BLaER1 (cell line): ENCODE results near the gene ELP2.

Source experiments
- H3K27ac ChIP-seq: shearing (Covaris generic); formaldehyde crosslinking; 2 replicates; pipeline ENCODE4 v1.8.1; 2022
- H3K27me3 ChIP-seq: shearing (Covaris generic); formaldehyde crosslinking; 2 replicates; pipeline ENCODE4 v1.8.1; 2022
- H3K36me3 ChIP-seq: shearing (Covaris generic); formaldehyde crosslinking; 2 replicates; pipeline ENCODE4 v1.8.1; 2022
- H3K4me1 ChIP-seq: shearing (Covaris generic); formaldehyde crosslinking; 2 replicates; pipeline ENCODE4 v1.8.1; 2022
- H3K4me2 ChIP-seq: shearing (Covaris generic); formaldehyde crosslinking; 2 replicates; pipeline ENCODE4 v1.8.1; 2022
- H3K4me3 ChIP-seq: shearing (Covaris generic); formaldehyde crosslinking; 2 replicates; pipeline ENCODE4 v1.8.1; 2022
- H3K9ac ChIP-seq: shearing (Covaris generic); formaldehyde crosslinking; 2 replicates; pipeline ENCODE4 v1.8.1; 2022
- H3K9me3 ChIP-seq: shearing (Covaris generic); formaldehyde crosslinking; 2 replicates; pipeline ENCODE4 v1.8.1; 2022
- H4K20me1 ChIP-seq: shearing (Covaris generic); formaldehyde crosslinking; 2 replicates; pipeline ENCODE4 v1.8.1; 2022
- Cebpa-rat ChIP-seq: shearing (Covaris generic); IDR thresholded peaks from 2 replicates; pipeline ENCODE4 v1.8.1; 2022

ELP2 gene

DNA sequence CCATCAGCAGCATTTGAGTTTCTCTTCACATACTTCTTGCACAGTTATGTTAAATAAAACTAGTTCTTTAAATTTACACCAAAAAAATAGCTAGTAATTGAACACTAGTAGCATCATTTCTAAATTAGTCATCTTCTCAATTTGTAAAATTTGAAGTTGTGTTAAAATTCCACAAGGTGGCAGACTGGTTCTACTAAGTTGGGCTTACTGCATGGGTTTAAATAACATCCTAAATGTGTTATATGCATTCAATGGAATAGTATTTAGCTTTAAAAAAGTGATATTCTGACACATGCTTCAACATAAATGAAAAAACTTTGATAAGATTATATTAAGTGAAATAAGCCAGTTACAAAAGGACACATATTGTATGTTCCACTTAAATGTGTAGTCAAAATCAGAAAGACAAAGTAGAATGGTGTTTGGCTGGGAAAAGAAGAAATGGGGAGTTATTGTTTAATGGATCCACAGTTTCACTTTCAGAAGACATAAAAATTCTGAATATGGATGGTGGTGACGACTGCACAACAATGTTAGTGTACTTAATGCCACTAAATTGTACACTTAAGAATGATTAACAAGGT, 33.7 kb upstream of the ELP2 start:
- Histone ChIP-seq H3K27ac (no peak overlapping the region), H3K27me3 (no peaks in the 10 kb centered on the region), H3K4me1 (peaks cover 16% of the 10 kb centered on the region), H3K4me2 (no peak overlapping the region), H4K20me1 (no peaks in the 10 kb centered on the region), H3K9me3 (peaks cover under 1% of the 10 kb centered on the region; the same call in 1 of the 2 replicates), H3K4me3 (no peak overlapping the region), H3K9ac (no peak overlapping the region), H3K36me3 (no peaks in the 10 kb centered on the region)
- TF ChIP-seq Cebpa-rat = no peak

DNA sequence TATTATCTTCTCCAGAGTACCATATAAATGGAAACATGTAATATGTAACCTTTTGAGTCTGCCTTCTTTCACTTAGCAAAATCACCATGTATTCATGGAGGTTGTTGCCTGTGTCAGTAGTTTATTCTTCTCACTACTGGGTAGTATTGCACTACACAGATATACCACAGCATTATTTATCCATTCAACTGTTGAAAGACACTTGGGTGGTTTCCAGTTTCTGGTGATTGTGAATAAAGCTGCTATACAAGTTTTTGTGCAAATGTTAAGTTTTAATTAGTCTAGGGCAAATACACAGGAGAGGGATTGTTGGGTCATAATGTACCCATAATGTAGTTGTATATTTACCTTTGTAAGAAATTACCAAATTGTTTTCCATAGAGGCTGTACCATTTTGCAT, 32.7 kb upstream of the ELP2 start:
- no peak for TF ChIP-seq Cebpa-rat
- Histone ChIP-seq H3K4me1 (peaks cover 16% of the 10 kb centered on the region), H3K27ac (no peak overlapping the region), H3K9me3 (peaks cover 9% of the 10 kb centered on the region), H3K4me3 (no peak overlapping the region), H3K36me3 (0 out of 2 replicates have a peak, but pooled peaks cover 6% of the 10 kb centered on the region), H3K27me3 (no peaks in the 10 kb centered on the region), H3K4me2 (no peak overlapping the region), H3K9ac (no peak overlapping the region), H4K20me1 (no peaks in the 10 kb centered on the region)

DNA sequence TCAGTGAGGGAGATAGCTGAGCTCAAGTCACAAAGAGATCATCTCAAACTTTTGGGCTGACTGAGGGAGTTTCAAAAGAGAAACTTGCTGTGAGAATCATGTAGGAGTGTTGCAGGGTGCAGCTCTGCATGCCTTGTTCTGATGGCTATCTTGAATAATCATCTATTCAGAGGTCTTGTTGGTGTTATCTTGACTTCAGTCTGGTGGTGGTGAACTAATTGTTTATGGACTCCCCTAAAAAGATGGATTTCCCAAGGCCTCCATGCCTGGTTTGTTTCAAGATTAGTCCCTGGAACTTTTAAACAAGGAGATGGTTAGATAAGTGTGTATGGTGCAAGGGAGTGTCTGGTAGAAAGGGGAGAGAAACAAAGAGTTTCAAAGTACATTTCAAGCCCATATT, 30.4 kb upstream of the ELP2 start:
- Histone ChIP-seq H3K4me3 (no peak overlapping the region), H3K27me3 (no peaks in the 10 kb centered on the region), H3K9ac (no peak overlapping the region), H3K27ac (no peak overlapping the region), H3K4me1 (no peaks in the 10 kb centered on the region), H4K20me1 (no peaks in the 10 kb centered on the region), H3K4me2 (no peak overlapping the region), H3K36me3 (0 out of 2 replicates have a peak, but pooled peaks cover 9% of the 10 kb centered on the region), H3K9me3 (peaks cover 21% of the 10 kb centered on the region)
- TF ChIP-seq Cebpa-rat = no peak

DNA sequence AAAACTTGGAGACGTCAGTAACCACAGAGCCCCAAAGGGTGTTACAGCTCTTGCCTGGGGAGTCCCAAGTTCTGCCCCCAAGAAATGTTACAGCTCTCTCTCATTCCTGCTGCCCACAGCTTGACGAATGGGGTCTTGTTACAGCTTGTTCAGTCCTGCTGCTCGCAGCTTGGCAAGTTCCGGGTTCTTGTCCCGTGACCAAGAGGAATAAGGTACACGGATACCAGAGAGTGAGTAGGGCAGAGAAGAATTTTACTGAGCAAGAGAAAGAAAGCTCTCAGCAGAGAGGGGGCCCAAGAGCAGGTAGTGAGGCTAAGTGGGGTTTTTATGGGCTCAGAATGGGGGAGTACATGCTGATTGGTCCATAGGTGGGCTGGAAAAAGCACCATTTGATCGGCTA, 27.8 kb upstream of the ELP2 start:
- Histone ChIP-seq H3K27ac (no peak overlapping the region), H3K4me2 (no peak overlapping the region), H3K36me3 (peaks cover 10% of the 10 kb centered on the region; the same call in 1 of the 2 replicates), H3K9me3 (peaks cover 25% of the 10 kb centered on the region), H3K27me3 (no peaks in the 10 kb centered on the region), H4K20me1 (no peaks in the 10 kb centered on the region), H3K9ac (no peak overlapping the region), H3K4me1 (no peaks in the 10 kb centered on the region), H3K4me3 (no peak overlapping the region)
- no peak for TF ChIP-seq Cebpa-rat

DNA sequence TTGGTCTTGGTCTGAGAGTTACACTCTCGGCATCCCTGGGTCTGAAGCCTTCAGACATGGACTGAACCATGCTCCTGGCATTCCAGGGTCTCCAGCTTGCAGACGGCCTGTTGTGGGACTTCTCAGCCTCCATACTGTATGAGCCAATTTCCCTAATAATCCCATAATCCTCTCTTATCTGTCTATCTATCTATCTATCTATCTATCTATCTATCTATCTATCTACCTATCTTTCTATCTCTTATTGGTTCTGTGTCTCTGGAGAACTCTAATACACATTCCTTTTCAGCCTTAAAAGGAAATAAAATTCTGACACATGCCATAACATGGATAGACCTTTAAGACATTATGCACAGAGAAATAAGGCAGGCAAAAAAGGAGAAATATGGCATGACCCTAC, 24.9 kb upstream of the ELP2 start:
- no peak for TF ChIP-seq Cebpa-rat

DNA sequence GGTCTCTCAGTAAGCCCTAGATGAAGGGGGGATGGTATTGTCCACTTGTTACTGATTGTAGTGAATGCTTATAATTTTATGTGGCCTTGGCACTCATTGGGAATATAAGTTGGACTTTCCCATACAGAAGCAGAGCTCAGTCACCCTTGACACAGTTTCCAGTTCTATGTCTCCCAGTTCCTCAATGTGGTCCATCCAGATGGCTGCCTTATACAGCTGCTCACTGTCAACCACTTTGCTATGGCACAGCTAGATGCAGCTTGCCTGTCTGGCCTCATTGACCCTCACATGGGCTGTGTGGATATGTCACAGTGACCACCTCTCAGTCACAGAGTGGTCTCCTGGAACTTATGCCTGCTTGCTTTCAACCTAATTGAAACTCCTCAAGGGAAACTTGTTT, 22.2 kb upstream of the ELP2 start:
- Histone ChIP-seq H3K27me3 (no peaks in the 10 kb centered on the region), H3K4me3 (no peak overlapping the region)
- TF ChIP-seq Cebpa-rat = no peak

More for the DNA sequence above, 24.9 kb upstream of the ELP2 start:
- H3K4me2 ChIP-seq = no peak overlapping the region
- H3K4me1 ChIP-seq = no peaks in the 10 kb centered on the region
- H3K36me3 ChIP-seq = peaks cover 34% of the 10 kb centered on the region
- no peak overlapping the region for H3K4me3 ChIP-seq
- H3K27ac ChIP-seq = no peak overlapping the region
- peaks cover 25% of the 10 kb centered on the region for H3K9me3 ChIP-seq
- no peak overlapping the region for H3K9ac ChIP-seq
- H3K27me3 ChIP-seq = no peaks in the 10 kb centered on the region
- H4K20me1 ChIP-seq = no peaks in the 10 kb centered on the region

DNA sequence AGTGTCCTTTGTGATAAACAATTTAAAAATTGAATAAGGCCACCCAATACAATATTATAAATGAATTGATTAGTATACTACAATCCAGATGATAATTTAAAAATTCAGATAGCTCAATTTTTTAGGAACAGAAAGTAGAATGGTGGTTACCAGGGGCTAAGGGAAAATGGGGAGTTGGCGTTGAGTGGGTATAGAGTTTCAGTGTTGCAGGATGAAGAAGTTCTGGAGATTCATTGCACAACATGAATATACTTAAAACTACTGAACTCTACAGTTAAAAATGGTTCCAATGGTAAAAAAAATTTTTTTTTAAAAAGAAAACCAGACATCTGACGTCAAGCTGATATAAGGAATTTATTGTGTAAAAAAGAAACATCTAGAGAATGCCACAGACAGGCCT, 21.5 kb upstream of the ELP2 start:
- TF ChIP-seq Cebpa-rat = no peak
- Histone ChIP-seq H3K27ac (no peak overlapping the region), H3K9ac (no peak overlapping the region), H3K9me3 (peaks cover 4% of the 10 kb centered on the region; the same call in 1 of the 2 replicates), H3K27me3 (no peaks in the 10 kb centered on the region), H3K36me3 (peaks cover 59% of the 10 kb centered on the region), H3K4me3 (no peak overlapping the region), H3K4me2 (no peak overlapping the region), H4K20me1 (no peaks in the 10 kb centered on the region), H3K4me1 (no peaks in the 10 kb centered on the region)

More for the DNA sequence above, 22.2 kb upstream of the ELP2 start:
- Histone ChIP-seq H3K9ac (no peak overlapping the region), H3K36me3 (peaks cover 52% of the 10 kb centered on the region), H3K4me1 (no peaks in the 10 kb centered on the region), H4K20me1 (no peaks in the 10 kb centered on the region), H3K9me3 (peaks cover 10% of the 10 kb centered on the region), H3K27ac (no peak overlapping the region), H3K4me2 (no peak overlapping the region)

DNA sequence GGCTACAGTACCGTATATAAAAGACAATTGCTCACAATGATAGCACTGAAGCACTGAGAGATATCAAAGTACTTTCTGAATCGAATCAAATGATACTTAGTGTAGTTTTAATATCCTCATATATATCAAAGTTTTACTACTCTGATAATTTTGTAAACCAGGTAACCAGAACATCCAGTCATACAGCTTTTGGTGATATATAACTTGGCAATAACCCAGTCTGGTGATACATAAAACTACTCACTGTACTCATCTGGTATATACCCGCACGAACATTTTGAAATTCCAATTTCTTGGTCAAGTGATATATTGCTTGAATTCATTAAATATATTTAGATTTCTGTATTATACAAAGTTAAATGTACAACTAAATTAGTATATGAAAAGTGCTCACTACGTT, 21.1 kb upstream of the ELP2 start:
- H3K9me3 ChIP-seq = peaks cover 4% of the 10 kb centered on the region; the same call in 1 of the 2 replicates
- no peaks in the 10 kb centered on the region for H3K4me1 ChIP-seq
- H4K20me1 ChIP-seq = no peaks in the 10 kb centered on the region
- H3K4me2 ChIP-seq = no peak overlapping the region
- no peak for TF ChIP-seq Cebpa-rat
- no peak overlapping the region for H3K9ac ChIP-seq
- H3K27me3 ChIP-seq = no peaks in the 10 kb centered on the region
- H3K36me3 ChIP-seq = peaks cover 63% of the 10 kb centered on the region
- H3K4me3 ChIP-seq = no peak overlapping the region
- H3K27ac ChIP-seq = no peak overlapping the region

DNA sequence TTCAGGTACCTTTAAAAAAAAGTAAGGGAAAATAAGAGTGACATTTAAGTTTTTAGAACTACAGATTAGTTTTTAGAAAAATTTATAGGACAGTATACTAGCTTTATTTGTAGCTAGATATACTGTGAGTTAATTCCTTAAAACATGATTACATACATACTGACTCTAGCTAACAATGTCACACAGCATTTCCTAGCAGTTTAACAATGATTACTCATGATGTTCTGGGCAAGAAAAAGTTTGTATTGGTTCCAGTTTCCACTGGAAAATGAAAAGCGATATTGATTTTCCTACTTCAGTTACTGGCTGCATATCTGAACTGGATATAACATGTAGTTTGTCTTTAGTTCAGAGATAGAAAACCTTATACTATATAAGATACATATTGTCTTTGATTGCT, 20.0 kb upstream of the ELP2 start:
- no peak overlapping the region for H3K4me3 ChIP-seq
- no peak for TF ChIP-seq Cebpa-rat
- H4K20me1 ChIP-seq = no peaks in the 10 kb centered on the region

DNA sequence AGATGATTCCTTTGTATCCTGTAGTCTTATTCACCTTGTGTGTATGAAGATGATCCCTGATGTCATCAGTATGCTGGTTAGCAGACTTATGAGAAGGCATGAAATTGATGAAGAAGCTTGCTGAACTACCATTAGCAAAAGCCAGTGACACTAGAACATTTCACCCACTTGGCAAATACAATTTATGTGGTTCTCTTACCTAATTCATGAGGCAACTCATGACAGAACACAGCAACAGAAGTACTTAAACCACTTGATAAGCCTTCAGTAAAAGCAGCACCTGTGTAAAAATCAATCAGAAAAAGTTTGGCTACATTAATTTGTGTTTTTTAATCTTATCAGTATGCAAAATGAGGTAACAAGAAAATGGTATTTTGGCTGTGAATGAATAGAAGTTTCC, 17.4 kb upstream of the ELP2 start:
- no peak overlapping the region for H3K4me2 ChIP-seq
- H3K4me1 ChIP-seq = no peaks in the 10 kb centered on the region
- no peaks in the 10 kb centered on the region for H3K9me3 ChIP-seq
- peaks cover 96% of the 10 kb centered on the region for H3K36me3 ChIP-seq
- no peak overlapping the region for H3K9ac ChIP-seq
- TF ChIP-seq Cebpa-rat = no peak
- H4K20me1 ChIP-seq = no peaks in the 10 kb centered on the region
- H3K27ac ChIP-seq = no peak overlapping the region
- H3K4me3 ChIP-seq = no peak overlapping the region
- H3K27me3 ChIP-seq = no peaks in the 10 kb centered on the region

More for the DNA sequence above, 20.0 kb upstream of the ELP2 start:
- Histone ChIP-seq H3K4me2 (no peak overlapping the region), H3K27ac (no peak overlapping the region), H3K36me3 (peaks cover 75% of the 10 kb centered on the region), H3K27me3 (no peaks in the 10 kb centered on the region), H3K9me3 (no peaks in the 10 kb centered on the region), H3K4me1 (no peaks in the 10 kb centered on the region), H3K9ac (no peak overlapping the region)

DNA sequence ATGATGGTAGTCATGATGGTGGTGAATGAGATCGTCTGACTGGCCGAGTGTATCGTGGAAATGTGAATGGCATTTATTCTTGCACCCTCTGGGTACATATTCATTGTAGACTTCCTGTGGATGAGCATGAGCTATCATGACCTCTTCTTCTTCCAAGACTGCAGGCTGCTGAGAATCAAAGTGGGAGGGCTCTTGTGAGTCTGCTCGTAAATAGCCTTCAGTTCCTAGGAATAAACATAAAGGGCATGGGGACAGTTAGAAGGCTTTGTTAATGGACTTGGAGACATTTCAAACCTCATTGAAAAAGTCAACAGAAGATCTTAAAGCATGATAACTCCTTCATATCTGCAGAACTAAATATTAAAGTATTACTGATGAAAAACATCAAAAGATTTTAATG, 15.4 kb upstream of the ELP2 start:
- Histone ChIP-seq H3K4me2 (no peak overlapping the region), H4K20me1 (no peaks in the 10 kb centered on the region), H3K36me3 (peaks cover 97% of the 10 kb centered on the region), H3K9ac (no peak overlapping the region), H3K27me3 (no peaks in the 10 kb centered on the region), H3K4me1 (no peaks in the 10 kb centered on the region), H3K9me3 (no peaks in the 10 kb centered on the region), H3K4me3 (no peak overlapping the region), H3K27ac (no peak overlapping the region)
- no peak for TF ChIP-seq Cebpa-rat
